HFF-Myc (cell line): Measurements from ENCODE around the gene EEFSEC.

Experiments used
- DNase-seq: peaks from one replicate; pipeline ENCODE4 v3.0.0-alpha.2; 2011; ENCODE audit warnings: low read depth; ENCODE audit errors: extremely low read depth
- H3K4me3 ChIP-seq: replicated peaks from 2 replicates; pipeline ENCODE4 v1.5.1; 2011; ENCODE audit warnings: low read depth, mild to moderate bottlenecking, control low read depth, low read length
- TF ChIP-seq, protein P1 (sequence below): IDR thresholded peaks from 2 replicates; pipeline ENCODE4 v1.5.1; 2012; ENCODE audit warnings: mild to moderate bottlenecking, low read depth, low read length, control low read depth; ENCODE audit errors: missing control alignments

Gene EEFSEC

GRCh38 chr3:128353991-128354687 is 200.9 kb downstream of the EEFSEC start:
- TF ChIP-seq, protein P1, sequence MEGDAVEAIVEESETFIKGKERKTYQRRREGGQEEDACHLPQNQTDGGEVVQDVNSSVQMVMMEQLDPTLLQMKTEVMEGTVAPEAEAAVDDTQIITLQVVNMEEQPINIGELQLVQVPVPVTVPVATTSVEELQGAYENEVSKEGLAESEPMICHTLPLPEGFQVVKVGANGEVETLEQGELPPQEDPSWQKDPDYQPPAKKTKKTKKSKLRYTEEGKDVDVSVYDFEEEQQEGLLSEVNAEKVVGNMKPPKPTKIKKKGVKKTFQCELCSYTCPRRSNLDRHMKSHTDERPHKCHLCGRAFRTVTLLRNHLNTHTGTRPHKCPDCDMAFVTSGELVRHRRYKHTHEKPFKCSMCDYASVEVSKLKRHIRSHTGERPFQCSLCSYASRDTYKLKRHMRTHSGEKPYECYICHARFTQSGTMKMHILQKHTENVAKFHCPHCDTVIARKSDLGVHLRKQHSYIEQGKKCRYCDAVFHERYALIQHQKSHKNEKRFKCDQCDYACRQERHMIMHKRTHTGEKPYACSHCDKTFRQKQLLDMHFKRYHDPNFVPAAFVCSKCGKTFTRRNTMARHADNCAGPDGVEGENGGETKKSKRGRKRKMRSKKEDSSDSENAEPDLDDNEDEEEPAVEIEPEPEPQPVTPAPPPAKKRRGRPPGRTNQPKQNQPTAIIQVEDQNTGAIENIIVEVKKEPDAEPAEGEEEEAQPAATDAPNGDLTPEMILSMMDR = no peak
- DNase-seq = no peak
- no peak overlapping the region for H3K4me3 ChIP-seq

GRCh38 chr3:128354788-128355542 is 201.7 kb downstream of the EEFSEC start:
- TF ChIP-seq, protein P1 = no peak
- no peak for DNase-seq
- no peak overlapping the region for H3K4me3 ChIP-seq

DNA sequence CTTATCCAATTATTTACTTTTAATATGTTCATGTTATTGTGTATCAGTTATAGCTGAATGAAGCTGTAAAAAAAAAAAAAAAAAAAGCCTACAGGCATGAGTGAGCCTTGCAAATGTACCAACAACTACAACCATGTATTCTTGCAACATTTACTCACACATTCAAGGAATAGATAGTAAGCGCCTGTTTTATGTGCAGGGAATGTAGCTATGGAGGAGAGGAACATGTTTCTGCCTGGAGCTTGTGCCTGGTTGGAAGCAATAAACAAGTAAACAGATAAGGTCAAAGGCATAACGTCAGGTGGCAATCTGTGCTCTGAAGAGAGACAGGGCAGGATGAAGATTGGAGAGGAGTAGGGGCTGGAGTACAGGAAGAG is 202.2 kb downstream of the EEFSEC start:
- TF ChIP-seq, protein P1 = no peak
- H3K4me3 ChIP-seq = no peak overlapping the region
- no peak for DNase-seq

DNA sequence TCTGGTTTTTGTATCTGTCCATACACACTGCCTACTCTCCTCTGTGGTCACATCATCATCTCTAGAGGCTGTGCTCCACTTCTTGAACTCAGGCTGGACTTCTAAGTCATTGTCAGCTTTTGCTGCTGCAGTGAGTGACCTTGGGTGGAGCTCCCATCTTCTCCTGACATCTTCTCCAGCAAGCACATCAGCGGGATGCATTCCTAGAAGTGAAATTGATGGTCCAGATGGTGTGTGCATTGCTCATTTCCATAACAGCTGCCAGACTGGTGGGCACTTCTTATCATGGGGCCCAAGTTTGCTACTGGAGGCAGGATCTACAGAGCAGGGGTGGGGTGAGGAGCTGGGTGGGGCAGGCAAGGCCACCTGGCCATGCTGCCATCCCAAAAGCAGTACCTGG is 203.5 kb downstream of the EEFSEC start:
- TF ChIP-seq, protein P1 = no peak
- no peak for DNase-seq

GRCh38 chr3:128357538-128357937 is 204.3 kb downstream of the EEFSEC start:
- DNase-seq = no peak
- TF ChIP-seq, protein P1 = no peak
- H3K4me3 ChIP-seq = no peak overlapping the region

More for the DNA sequence above, 203.5 kb downstream of the EEFSEC start:
- no peak overlapping the region for H3K4me3 ChIP-seq

GRCh38 chr3:128358156-128358895 is 205.0 kb downstream of the EEFSEC start:
- no peak for DNase-seq
- TF ChIP-seq, protein P1 = no peak
- no peak overlapping the region for H3K4me3 ChIP-seq
